Activated T-cell treated with anti-CD3 and anti-CD28 coated beads, Interleukin-2, amount 50 U/mL, for 1 hour (primary cell): ENCODE measurements around the gene RBM48.
A peak's percentile ranks its signal among the peaks of the same experiment; 100 is the strongest.
"Not testable (repeated sequence)": the region's sequence is repeated elsewhere in the genome, so short reads cannot be mapped to it uniquely, and the experiment has no call there.

Experiments
- DNase-seq: peaks from one replicate; pipeline ENCODE4 v3.0.0-alpha.2; 2020

Gene RBM48

GRCh38 chr7:92528188-92528957, at the start of gene RBM48, which contains the start of gene PEX1:
Gene RBM48 (plus strand): TSS chr7:92528795. CDS start chr7:92528814, 19 bp downstream.
Gene PEX1 (minus strand): TSS chr7:92528520. CDS start chr7:92528435, 85 bp downstream.
- DNase-seq: peak; percentile 92

- DNase-seq: not testable (repeated sequence)
These were observed 49.4 kb upstream of the RBM48 start for GRCh38 chr7:92479146-92479545.

- DNase-seq: not testable (repeated sequence)
These were observed 45.0 kb upstream of the RBM48 start for GRCh38 chr7:92483624-92484023.

GRCh38 chr7:92484226-92484625, 44.4 kb upstream of the RBM48 start:
- not testable (repeated sequence) for DNase-seq

- DNase-seq: no peak
These were observed 43.2 kb upstream of the RBM48 start for GRCh38 chr7:92485267-92485892.

GRCh38 chr7:92485974-92486373, 42.6 kb upstream of the RBM48 start:
- no peak for DNase-seq

GRCh38 chr7:92487804-92488203, 40.8 kb upstream of the RBM48 start:
- no peak for DNase-seq

GRCh38 chr7:92489634-92490033, 39.0 kb upstream of the RBM48 start:
- no peak for DNase-seq

- DNase-seq: no peak
These were observed 31.7 kb upstream of the RBM48 start for GRCh38 chr7:92496876-92497275.

GRCh38 chr7:92498557-92498956, 30.0 kb upstream of the RBM48 start:
- no peak for DNase-seq

GRCh38 chr7:92503767-92504166, 24.8 kb upstream of the RBM48 start:
- no peak for DNase-seq

GRCh38 chr7:92504563-92504962, 24.0 kb upstream of the RBM48 start:
- DNase-seq: no peak

GRCh38 chr7:92506363-92506762, 22.2 kb upstream of the RBM48 start:
- DNase-seq: no peak

- no peak for DNase-seq
These were observed 19.6 kb upstream of the RBM48 start for GRCh38 chr7:92508946-92509345.

- no peak for DNase-seq
These were observed 15.3 kb upstream of the RBM48 start for GRCh38 chr7:92513167-92513902.

GRCh38 chr7:92517631-92518030, 11.0 kb upstream of the RBM48 start:
- DNase-seq: no peak

GRCh38 chr7:92520024-92520423, 8.6 kb upstream of the RBM48 start:
- no peak for DNase-seq

- DNase-seq: no peak
These were observed 5.5 kb upstream of the RBM48 start for GRCh38 chr7:92523110-92523509.

GRCh38 chr7:92527300-92528187, 1.1 kb upstream of the RBM48 start:
- peak; percentile 63 for DNase-seq

GRCh38 chr7:92528958-92529264, 316 bp downstream of the RBM48 start:
- DNase-seq: no peak

- DNase-seq: no peak
These were observed 6.0 kb downstream of the RBM48 start for GRCh38 chr7:92534572-92534971.

GRCh38 chr7:92543542-92543941, 14.9 kb downstream of the RBM48 start:
- not testable (repeated sequence) for DNase-seq

GRCh38 chr7:92545116-92545515, 16.5 kb downstream of the RBM48 start:
- not testable (repeated sequence) for DNase-seq
